Panc1 (cell line): ENCODE data around the gene RIN2.

ENCODE experiments used
- TF ChIP-seq, protein P1 (sequence below): fragments of 450-650 bp; IDR thresholded peaks from 2 replicates; pipeline ENCODE4 v1.5.1; 2017; ENCODE audit warnings: mild to moderate bottlenecking
- TF ChIP-seq, protein P2 (sequence below), 2 experiments: IDR thresholded peaks; 2 replicates each; pipeline ENCODE4 v1.6.1; 2011 to 2012; ENCODE audit warnings: low read depth in 2 of 2, control low read depth in 1 of 2, low read length in 1 of 2, mild to moderate bottlenecking in 1 of 2, moderate library complexity in 1 of 2; ENCODE audit not compliant: insufficient read depth in 1 of 2

DNA sequence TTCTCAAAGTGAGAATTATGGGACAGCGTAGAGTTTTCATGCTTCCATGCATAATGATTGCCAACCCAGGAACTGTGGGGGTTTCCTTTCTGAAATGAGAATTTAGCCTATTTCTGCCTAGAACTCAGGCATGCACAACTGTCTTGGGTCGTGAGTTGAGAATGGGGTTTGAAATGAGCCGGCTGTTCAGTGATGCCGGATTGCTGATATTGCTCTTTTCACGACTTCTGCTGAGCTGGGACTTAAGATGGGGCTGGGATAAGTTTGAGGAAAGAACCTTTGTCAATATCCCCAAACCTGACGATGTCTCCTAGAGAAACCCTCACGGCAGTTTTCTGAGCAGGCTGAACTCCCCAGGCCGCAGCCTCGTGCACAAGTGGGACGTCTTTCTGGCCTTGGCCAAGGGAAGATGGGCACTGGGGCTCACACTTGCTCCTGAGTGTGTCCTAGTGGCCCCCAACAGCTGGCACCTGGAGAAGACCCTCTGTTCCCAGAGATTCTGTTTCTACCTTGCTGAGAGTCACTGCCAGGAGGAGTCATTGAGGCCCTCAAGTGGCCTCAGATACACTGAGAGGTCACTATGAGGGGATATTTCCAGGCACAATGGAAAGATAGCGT, 34.1 kb upstream of the RIN2 start:
- TF ChIP-seq, protein P1, sequence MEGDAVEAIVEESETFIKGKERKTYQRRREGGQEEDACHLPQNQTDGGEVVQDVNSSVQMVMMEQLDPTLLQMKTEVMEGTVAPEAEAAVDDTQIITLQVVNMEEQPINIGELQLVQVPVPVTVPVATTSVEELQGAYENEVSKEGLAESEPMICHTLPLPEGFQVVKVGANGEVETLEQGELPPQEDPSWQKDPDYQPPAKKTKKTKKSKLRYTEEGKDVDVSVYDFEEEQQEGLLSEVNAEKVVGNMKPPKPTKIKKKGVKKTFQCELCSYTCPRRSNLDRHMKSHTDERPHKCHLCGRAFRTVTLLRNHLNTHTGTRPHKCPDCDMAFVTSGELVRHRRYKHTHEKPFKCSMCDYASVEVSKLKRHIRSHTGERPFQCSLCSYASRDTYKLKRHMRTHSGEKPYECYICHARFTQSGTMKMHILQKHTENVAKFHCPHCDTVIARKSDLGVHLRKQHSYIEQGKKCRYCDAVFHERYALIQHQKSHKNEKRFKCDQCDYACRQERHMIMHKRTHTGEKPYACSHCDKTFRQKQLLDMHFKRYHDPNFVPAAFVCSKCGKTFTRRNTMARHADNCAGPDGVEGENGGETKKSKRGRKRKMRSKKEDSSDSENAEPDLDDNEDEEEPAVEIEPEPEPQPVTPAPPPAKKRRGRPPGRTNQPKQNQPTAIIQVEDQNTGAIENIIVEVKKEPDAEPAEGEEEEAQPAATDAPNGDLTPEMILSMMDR = no peak
- TF ChIP-seq, protein P2, sequence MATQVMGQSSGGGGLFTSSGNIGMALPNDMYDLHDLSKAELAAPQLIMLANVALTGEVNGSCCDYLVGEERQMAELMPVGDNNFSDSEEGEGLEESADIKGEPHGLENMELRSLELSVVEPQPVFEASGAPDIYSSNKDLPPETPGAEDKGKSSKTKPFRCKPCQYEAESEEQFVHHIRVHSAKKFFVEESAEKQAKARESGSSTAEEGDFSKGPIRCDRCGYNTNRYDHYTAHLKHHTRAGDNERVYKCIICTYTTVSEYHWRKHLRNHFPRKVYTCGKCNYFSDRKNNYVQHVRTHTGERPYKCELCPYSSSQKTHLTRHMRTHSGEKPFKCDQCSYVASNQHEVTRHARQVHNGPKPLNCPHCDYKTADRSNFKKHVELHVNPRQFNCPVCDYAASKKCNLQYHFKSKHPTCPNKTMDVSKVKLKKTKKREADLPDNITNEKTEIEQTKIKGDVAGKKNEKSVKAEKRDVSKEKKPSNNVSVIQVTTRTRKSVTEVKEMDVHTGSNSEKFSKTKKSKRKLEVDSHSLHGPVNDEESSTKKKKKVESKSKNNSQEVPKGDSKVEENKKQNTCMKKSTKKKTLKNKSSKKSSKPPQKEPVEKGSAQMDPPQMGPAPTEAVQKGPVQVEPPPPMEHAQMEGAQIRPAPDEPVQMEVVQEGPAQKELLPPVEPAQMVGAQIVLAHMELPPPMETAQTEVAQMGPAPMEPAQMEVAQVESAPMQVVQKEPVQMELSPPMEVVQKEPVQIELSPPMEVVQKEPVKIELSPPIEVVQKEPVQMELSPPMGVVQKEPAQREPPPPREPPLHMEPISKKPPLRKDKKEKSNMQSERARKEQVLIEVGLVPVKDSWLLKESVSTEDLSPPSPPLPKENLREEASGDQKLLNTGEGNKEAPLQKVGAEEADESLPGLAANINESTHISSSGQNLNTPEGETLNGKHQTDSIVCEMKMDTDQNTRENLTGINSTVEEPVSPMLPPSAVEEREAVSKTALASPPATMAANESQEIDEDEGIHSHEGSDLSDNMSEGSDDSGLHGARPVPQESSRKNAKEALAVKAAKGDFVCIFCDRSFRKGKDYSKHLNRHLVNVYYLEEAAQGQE (IDR thresholded peaks at IDR 0.05; ENCODE audit: insufficient read depth in 1 of 2, low read depth in 2 of 2, low read length in 1 of 2) = no peak
